ENCODE results near the gene RARA. TPM values are rescaled to one million over a fixed set of nuclear protein-coding genes. Genes with fewer than 3 reads are reported as not detected.

Gene RARA
- 21.5 and 21.8 TPM in 2 replicates for total RNA-seq (2021)
- Bru-seq, nascent RNA: percentile 53 among the genes with signal in this experiment
- percentile 49 among the genes with signal in this experiment for BruChase-seq, experiment 1, labeled RNA remaining after a 2-hour chase
- percentile 54 among the genes with signal in this experiment for BruChase-seq, experiment 2, labeled RNA remaining after a 6-hour chase
- long read RNA-seq, transcript RARA-204 (9 exons, 2,024 nt): major isoform, 5 of 14 reads
- long read RNA-seq, partial matches to known transcripts: 0 of 14 reads
- long read RNA-seq, other reads (novel, unspliced or antisense): 1 of 14 reads

- no peak for TF ChIP-seq CTCF (conservative IDR thresholded peaks at IDR 0.05)
- TF ChIP-seq EZH2 (IDR thresholded peaks at IDR 0.05; ENCODE audit: low read depth): no peak
- CTCF ChIA-PET: interaction anchor here (0.6 kb wide), 1 partner anchor 21 kb away, joined by 3 read pairs; no protein-coding TSS in a partner anchor
- Histone ChIP-seq H3K79me2 (ENCODE audit: low read depth) (no peaks in the 10 kb centered on the region), H3K9me2 (ENCODE audit: insufficient read depth) (no peaks in the 10 kb centered on the region), H3K36me3 (ENCODE audit: low read depth) (no peaks in the 10 kb centered on the region), H3K4me2 (peak within 1 kb of the TSS; percentile 89), H2AFZ (peak within 1 kb of the TSS; percentile 56), H3K4me3 (peak within 1 kb of the TSS; percentile 60), H3K4me1 (replicated peaks; ENCODE audit: insufficient read depth) (peaks cover 93% of the 10 kb centered on the region), H4K20me1 (ENCODE audit: insufficient read depth) (no peaks in the 10 kb centered on the region), H3K9me3 (ENCODE audit: insufficient read depth, low read depth) (no peaks in the 10 kb centered on the region), H3F3A (ENCODE audit: insufficient read depth, low read depth) (peaks cover 61% of the 10 kb centered on the region), H3K27ac (peak within 1 kb of the TSS; percentile 76), H3K27me3 (ENCODE audit: insufficient read depth, low read depth) (no peaks in the 10 kb centered on the region)
- POLR2A ChIA-PET (ENCODE audit: unreplicated experiment): interaction anchor here (0.7 kb wide), 1 partner anchor 161 kb away, joined by 3 read pairs; no protein-coding TSS in a partner anchor
- peak; percentile 46 to 54 for DNase-seq
- no TSS peak for BruUV-seq (replicated peaks)
- intact Hi-C loops (cut with micrococcal nuclease; ENCODE audit: unreplicated experiment): no loop called here
These were observed at the start of gene RARA for GRCh38 chr17:40309031-40309948. TSS of gene RARA (plus strand) at chr17:40309180. CDS start at chr17:40331219, 22,039 bp downstream.

- Histone ChIP-seq H3K27me3 (ENCODE audit: insufficient read depth, low read depth) (no peaks in the 10 kb centered on the region), H4K20me1 (ENCODE audit: insufficient read depth) (peaks cover 14% of the 10 kb centered on the region), H3K79me2 (ENCODE audit: low read depth) (peaks cover 3% of the 10 kb centered on the region; the same call in 1 of the 2 replicates), H3K4me3 (no peak overlapping the region), H3K9me2 (ENCODE audit: insufficient read depth) (no peaks in the 10 kb centered on the region), H3K4me2 (no peak overlapping the region), H3K36me3 (ENCODE audit: low read depth) (no peaks in the 10 kb centered on the region; the same call in 1 of the 2 replicates), H3K9me3 (ENCODE audit: insufficient read depth, low read depth) (no peaks in the 10 kb centered on the region), H3K4me1 (replicated peaks; ENCODE audit: insufficient read depth) (no peaks in the 10 kb centered on the region), H3K27ac (no peak overlapping the region), H2AFZ (no peak overlapping the region), H3F3A (ENCODE audit: insufficient read depth, low read depth) (no peaks in the 10 kb centered on the region)
- BruUV-seq (replicated peaks): no TSS peak
- no peak for TF ChIP-seq CTCF (conservative IDR thresholded peaks at IDR 0.05)
- no peak for TF ChIP-seq EZH2 (IDR thresholded peaks at IDR 0.05; ENCODE audit: low read depth)
- ChIA-PET CTCF (no interaction called here), POLR2A (ENCODE audit: unreplicated experiment) (interaction anchor here (0.5 kb wide), 1 partner anchor 49 kb away, joined by 3 read pairs; no protein-coding TSS in a partner anchor)
- intact Hi-C loops (cut with micrococcal nuclease; ENCODE audit: unreplicated experiment): no loop called here
- DNase-seq: no peak
These were observed 49.5 kb upstream of the RARA start for GRCh38 chr17:40259505-40259904.

- CTCF ChIA-PET: no interaction called here
- DNase-seq: no peak
- Histone ChIP-seq H2AFZ (no peak overlapping the region), H3K27ac (no peak overlapping the region), H3F3A (ENCODE audit: insufficient read depth, low read depth) (no peaks in the 10 kb centered on the region), H3K9me3 (ENCODE audit: insufficient read depth, low read depth) (no peaks in the 10 kb centered on the region), H3K79me2 (ENCODE audit: low read depth) (no peaks in the 10 kb centered on the region), H3K27me3 (ENCODE audit: insufficient read depth, low read depth) (no peaks in the 10 kb centered on the region), H3K4me1 (replicated peaks; ENCODE audit: insufficient read depth) (no peaks in the 10 kb centered on the region), H3K36me3 (ENCODE audit: low read depth) (peaks cover 9% of the 10 kb centered on the region; the same call in 1 of the 2 replicates), H3K9me2 (ENCODE audit: insufficient read depth) (no peaks in the 10 kb centered on the region), H3K4me3 (no peak overlapping the region), H4K20me1 (ENCODE audit: insufficient read depth) (peaks cover 14% of the 10 kb centered on the region), H3K4me2 (no peak overlapping the region)
- no peak for TF ChIP-seq EZH2 (IDR thresholded peaks at IDR 0.05; ENCODE audit: low read depth)
- no peak for TF ChIP-seq CTCF (conservative IDR thresholded peaks at IDR 0.05)
- POLR2A ChIA-PET (ENCODE audit: unreplicated experiment): no interaction called here
- intact Hi-C loops (cut with micrococcal nuclease; ENCODE audit: unreplicated experiment): no loop called here
- BruUV-seq (replicated peaks): no TSS peak
These were observed 48.5 kb upstream of the RARA start for GRCh38 chr17:40260528-40260927.

All from PC-9 (cell line).